NCI-H82 treated with DMSO at 0.1 percent for 48 hours (cell line): ENCODE results near the gene ATP5ME.
A peak's percentile ranks its signal among the peaks of the same experiment; 100 is the strongest.

Experiments
- DNase-seq: peaks from one replicate; lab custom pipeline; 2025; ENCODE audit not compliant: unreplicated experiment; lab: John Stamatoyannopoulos, UW

The ATP5ME gene

DNA sequence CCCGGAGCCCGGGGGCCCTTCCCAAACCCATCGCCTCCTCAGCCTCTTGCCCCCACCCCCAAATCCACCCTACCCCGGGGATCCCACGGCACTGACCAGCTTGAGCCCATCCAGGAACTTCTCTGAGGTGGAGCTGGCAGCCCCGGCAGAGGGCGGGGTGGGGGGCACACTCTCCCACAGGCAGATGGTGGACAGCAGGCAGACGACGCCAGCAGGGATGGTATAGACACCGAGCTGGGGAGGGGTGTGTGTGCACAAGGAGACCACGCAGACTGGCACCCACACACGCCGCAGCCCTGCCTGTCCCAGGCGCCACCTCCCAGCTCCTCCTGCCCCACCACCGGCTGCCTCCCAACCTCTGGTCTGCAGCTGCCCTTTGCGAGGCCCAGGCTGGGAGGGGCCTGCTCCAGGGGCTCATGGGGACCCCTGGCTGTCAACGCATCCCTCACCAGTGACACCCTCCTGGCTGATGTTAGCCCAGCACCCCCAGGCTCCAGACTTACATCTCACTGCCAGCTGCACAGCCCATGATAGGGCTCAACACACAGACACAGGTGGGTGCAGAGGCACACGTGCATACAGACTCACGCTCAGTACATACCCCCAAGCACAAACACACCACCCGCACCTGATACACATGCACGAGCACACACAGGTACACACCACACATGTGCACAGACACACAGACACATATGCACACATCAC is 10.7 kb upstream of the ATP5ME start:
- DNase-seq: no peak

- peak; percentile 44 for DNase-seq
These were observed 10.0 kb upstream of the ATP5ME start for GRCh38 chr4:683982-684622.

DNA sequence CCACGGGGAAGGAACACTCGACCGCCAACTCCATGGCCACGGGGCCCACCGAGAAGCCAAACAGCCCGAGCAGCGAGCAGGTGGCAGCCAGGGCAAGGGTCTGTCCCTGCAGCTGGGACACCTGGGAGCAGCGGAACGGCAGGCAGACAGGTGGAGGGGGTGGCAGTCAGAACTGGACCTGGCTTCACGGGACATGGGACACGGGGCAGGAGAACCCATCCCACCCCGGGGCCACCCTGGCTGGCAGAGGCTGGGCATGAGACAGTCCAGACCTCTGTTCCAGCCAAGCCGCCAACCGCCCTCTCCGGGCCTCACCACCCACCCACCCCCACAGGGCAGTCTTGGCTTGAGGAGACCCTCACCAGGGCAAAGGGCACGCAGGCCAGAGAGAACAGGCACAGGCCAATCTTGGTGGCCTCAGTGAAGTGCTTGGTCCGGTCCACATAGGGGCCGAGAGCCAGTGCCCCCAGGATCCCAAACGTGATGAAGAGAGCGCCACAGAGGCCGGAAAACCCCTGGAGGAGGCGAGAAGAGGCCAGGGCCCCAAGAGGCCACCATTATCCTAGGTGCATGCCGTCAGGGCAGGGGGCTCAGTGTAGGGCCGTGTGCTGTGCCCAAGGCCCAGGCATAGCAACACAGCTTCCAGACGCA is 9.3 kb upstream of the ATP5ME start:
- no peak for DNase-seq

DNA sequence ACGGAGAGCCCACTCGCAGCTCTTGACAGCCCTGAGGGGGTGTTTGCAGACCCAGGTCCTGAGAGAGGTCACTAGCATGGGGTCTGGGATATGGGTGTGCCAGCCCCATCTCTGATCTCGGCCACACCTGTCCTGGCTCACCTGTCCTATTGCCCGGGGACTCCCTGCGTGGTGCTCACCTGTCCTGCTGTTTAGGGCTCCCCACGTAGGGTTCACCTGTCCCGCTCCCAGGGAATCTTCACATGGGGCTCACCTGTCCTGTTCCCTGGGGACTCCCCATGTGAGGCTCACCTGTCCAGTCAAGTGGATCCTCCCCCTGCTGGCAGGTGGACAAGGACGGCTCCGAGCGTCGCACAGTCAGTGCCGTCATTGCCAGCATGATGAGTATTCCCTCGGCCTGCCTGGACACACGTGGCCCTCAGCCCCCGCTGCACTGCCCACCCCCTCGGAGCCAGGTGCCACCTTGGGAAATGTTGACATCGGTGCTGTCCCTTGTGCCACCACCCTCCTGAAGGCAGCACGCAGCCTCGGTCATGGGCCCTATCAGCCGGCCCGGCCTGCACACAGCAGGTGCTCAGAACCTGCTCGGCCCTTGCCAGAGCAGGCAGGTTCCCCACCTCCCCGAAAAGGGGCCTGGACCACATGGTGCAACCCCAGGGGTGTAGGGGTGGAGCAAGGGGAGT is 8.6 kb upstream of the ATP5ME start:
- DNase-seq: no peak

DNA sequence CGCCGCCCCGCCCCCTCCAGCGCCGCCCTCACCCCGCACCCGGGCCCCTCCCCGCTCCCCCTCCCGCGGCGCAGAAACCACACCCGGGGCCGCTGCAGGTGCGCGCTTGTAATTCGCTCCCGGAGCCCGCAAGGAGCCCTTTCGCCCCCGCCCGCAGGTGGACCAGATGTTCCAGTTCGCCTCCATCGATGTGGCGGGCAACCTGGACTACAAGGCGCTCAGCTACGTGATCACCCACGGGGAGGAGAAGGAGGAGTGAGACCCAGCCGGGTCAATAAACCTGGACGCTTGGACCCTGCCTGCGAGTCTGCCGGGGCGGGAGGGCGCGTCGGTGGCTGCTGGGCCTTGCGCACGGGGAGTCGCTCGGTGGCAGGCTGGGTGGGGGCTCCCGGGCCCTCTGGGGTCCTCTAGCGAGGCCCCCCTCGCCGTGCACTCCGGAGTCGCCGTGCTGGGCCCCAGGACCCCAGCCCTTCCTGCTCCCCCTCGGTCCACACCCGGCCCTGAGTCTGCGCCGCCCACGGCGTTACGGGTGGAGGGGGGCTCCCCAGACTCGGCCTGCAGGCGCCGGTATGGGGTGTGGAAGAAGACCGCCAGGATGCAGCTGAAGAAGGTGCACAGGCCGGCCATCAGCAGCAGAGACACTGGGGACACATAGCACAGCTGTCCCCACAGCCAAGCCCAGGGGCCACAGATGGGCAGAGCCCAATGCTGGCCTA is 7.8 kb upstream of the ATP5ME start:
- DNase-seq: peak; percentile 1

DNA sequence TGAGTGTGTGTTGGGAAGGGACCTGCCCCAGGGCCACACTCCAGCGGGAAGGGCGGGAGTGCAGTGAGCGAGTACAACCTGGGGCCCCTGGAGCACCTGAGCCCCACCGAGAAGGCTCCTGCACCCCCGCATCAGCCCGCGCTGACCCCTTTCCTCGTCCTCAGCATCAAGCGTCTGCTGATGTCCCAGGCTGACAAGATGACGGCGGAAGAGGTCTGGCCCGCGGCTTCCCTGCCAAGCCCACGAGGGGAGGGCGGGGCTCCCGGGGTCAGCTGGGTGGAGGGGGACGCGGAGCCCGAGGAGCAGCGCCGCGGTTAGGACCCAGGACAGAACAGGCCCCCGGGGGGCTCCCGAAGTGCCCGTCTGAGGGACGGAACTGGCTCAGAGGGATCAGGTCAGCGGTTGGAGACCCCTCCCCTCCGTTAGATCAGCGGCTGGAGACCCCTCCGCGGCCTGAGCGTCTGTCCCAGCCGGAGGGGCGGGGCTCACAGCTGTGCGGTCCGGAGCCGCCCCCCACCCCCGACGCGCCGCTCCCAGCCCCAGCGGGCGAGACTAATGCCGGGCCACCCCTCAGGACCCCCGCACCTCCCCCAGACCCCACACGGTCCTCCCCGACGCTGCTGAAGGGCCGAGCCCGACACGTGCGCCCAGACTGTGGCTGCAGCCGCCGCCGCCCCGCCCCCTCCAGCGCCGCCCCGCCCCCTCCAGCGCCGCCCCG is 7.0 kb upstream of the ATP5ME start:
- DNase-seq: no peak

- DNase-seq: no peak
These were observed 6.5 kb upstream of the ATP5ME start for GRCh38 chr4:680551-680927.

DNA sequence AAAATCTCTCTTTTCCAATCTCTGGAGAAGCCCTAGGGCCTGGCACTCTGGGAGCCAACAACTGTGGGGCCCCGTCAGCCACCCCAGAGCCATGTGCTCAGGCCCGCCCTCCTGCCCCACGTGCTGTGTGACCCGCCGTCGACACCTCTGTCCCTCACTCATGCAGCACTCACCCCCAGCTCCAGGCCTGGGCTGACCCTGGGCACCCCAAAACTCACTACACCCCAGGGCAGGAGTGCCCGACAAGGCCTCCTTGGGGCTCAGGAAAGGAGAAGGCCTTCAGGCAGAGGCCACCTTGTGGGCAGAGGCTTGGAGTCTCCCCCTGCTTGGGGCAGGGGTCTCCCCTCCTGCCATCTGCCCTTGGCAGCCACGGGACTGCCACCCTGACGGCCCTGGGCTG is 6.0 kb upstream of the ATP5ME start:
- DNase-seq: no peak

DNA sequence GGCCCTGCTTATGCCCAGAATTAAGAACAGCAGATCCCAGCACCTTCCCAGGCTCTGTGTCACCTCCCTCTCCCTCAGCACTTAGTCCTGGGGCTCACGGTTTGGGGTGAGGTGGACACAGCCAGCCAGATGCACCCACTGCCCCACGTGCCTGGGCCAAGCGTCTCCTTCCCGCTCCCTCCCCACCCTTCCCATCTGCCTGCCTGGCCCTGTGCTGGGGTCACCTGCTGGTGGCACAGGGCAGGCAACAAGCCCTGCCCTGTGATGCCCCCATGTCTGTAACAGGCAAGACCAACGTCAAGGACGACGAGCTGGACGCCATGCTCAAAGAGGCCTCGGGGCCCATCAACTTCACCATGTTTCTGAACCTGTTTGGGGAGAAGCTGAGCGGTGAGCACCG is 5.6 kb upstream of the ATP5ME start:
- no peak for DNase-seq

DNA sequence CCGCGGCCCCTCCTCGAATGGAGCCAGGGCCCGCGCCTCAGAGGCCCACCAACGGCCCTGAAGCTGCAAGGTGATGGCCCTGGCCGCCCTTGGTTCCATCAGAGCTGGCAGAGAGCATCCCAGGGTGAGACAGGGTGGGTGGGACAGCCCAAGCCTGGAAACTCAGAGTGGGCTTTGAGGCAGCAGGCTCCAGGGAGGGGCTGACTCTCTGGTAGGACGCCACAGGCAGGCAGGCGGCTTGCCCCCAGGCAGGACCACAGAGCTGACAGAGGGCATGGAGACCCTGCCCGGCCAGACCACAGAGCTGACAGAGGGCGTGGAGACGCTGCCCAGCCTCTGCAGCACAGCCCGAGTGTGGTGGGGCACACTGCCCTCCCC is 5.0 kb upstream of the ATP5ME start:
- DNase-seq: no peak

DNA sequence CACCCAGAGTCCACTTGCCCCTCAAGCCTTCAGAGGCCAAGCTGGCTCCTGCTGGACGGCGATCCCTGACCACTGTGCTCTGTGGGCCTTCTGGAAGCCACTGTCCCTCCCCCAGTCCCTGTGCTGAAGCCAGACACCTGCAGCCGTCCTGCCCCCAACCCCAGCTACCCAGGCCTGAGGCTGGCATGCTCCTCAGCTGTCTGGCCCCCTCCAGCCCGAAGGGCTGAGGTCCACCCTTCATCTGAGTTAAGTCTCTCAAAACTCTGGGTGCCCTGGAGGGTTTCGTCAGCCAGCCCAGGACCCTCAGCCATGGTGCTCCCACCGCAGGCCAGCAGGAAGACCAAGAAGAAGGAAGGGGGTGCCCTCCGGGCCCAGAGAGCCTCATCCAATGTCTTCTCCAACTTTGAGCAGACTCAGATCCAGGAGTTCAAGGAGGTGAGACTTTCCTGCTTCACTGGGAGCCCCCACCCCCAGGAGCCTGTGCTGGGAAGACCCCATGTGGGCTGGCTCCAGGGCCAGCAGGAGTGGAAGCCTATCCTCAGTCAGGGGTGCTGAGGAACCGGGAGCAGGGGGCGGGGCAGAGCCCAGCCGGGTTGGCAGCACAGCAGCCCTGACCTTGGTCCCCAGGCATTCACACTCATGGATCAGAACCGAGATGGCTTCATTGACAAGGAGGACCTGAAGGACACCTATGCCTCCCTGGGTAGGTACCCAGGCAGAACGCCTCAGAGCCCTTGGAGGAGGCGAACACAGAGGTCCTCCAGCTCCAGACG is 4.4 kb upstream of the ATP5ME start:
- no peak for DNase-seq

GRCh38 chr4:677431-678293 is 3.6 kb upstream of the ATP5ME start:
- DNase-seq: no peak

- DNase-seq: no peak
These were observed 2.8 kb upstream of the ATP5ME start for GRCh38 chr4:676871-677235.

DNA sequence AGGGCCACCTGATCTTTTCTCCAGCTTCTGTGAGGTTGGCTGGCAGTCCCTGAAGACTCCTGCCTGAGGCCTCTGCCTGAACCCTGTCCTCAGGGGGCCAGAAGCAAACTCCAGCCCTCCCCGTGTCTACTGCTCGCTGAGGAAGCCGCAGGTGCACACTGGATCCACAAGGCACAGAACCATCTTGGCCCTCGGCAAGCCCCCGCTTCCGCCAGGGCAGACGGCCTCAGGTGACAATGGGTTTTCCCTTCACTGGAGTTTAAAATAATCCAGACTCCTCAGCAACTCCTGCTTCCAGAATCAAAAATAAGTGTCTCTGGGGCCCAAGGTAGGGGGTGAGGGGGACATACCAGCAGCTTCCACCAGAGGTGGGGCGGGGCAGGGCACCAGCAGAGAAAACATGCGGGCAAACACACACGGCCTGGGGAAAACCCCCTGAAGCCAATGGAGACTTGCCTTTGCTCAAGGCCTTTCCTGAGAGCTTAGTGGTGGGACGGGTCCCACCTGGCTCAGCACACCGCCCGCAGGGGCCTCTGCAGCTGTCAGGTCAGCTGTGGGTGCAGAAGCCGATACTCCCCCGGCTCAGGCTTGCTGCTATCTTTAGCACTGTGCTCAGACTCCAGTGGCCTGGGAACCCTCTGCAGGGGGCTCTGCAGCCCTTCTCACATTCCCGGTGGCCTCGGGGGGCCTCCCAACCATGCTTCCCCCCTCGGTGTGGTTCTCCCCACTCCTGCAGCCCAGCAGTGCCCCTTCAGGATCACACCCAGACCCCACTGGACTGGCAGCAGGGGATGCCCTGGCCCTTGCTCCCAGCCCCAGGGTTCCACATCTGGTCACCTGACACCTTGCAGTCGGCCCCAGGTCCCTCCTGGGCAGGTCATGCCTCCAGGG is 2.1 kb upstream of the ATP5ME start:
- DNase-seq: no peak

GRCh38 chr4:675036-675882 is 1.2 kb upstream of the ATP5ME start:
- DNase-seq: no peak

DNA sequence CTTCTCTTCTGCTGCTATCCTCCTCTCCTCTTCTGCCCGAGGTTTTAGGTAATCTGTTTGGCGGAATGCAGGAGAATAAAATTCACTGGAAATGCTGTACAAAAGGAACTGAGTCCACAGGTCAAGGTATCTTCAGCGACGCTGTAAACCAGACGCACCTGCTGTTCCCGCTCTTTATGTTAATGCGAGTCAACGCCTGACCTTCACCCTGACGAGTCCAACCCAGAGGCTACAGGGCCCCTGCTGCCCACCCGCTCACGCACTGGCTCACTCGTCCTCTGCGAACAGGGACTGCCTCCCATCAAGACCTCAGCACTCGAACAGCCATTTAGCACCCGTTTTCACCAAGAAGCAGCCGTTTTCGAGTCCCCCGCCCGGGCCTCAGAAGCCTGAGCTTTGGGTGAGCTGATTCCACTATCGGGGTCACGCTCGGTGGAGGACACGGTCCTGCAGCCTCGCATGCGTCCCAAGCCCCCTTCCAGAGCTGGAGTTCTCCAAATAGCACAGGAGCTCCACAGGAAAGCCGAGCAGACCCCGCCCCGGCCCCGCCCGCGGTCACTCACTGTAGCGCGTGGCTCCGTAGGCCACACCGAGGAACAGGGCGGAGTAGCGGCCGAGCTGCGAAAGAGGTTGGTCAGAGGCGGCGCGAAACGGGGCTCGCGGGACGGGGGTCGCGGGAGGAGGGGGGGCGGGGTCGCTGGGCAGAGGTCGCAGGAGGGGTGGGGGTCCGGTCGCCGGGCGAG is 556 bp downstream of the ATP5ME start:
- DNase-seq: no peak
